GM12878 (cell line): ENCODE data around the gene B3GNT2. TPM values are rescaled to one million over a fixed set of nuclear protein-coding genes. Genes with fewer than 3 reads are reported as not detected.

Source experiments
- ATAC-seq: fragments of 200-7000 bp; cut with Tn5 transposase; 3 replicates; pipeline ENCODE4 v1.9.1; 2020; ENCODE audit warnings: mild to moderate bottlenecking, moderate library complexity
- BruUV-seq: library from RNA; stranded (reverse); fragments of 400-500 nt; replicated peaks from 2 replicates; lab custom pipeline; 2021; lab: Mats Ljungman, UMichigan
- CTCF ChIA-PET: fragments of 300-600 bp; sonication (Branson Sonifier 250); formaldehyde crosslinking; extraction: SDS; loops from one replicate; lab custom pipeline; 2021; ENCODE audit warnings: inconsistent platforms; lab: Yijun Ruan, JAX
- POLR2A ChIA-PET: fragments of 350-600 bp; formaldehyde crosslinking; extraction: SDS; loops from one replicate; lab custom pipeline; 2021; ENCODE audit warnings: inconsistent platforms; lab: Charles Lee
- RAD21 ChIA-PET: fragments of 300-600 bp; sonication (Branson Sonifier 250); formaldehyde crosslinking; loops from one replicate; lab custom pipeline; 2023; ENCODE audit warnings: antibody characterized with exemption; ENCODE audit not compliant: unreplicated experiment; lab: Charles Lee
- SMC1A ChIA-PET: fragments of 300-600 bp; sonication (Branson Sonifier 250); formaldehyde crosslinking; loops from one replicate; lab custom pipeline; 2023; ENCODE audit not compliant: unreplicated experiment, uncharacterized antibody; lab: Charles Lee
- DNase-seq: peaks from one replicate; pipeline ENCODE4 v3.0.0-alpha.2; 2011; ENCODE audit warnings: low read depth, low spot score
- FAIRE-seq: peaks from 3 replicates; lab custom pipeline; 2011; peaks lifted over from hg19 to GRCh38; lab: Jason Lieb, UNC
- H2AFZ ChIP-seq: 2 replicates; pipeline ENCODE4 v1.6.0; 2011; ENCODE audit warnings: low read depth, low read length, control low read depth; ENCODE audit not compliant: control insufficient read depth
- H3K27ac ChIP-seq: 2 replicates; pipeline ENCODE4 v1.5.1; 2011; ENCODE audit warnings: control low read depth; ENCODE audit not compliant: control insufficient read depth, insufficient read depth
- H3K27me3 ChIP-seq, 2 experiments: replicated peaks in 1 of 2; 2 replicates each; pipeline versions ENCODE4 v1.6.0 to v1.6.1; 2011; ENCODE audit warnings: low read length in 1 of 2; ENCODE audit not compliant: control insufficient read depth in 2 of 2, insufficient read depth in 2 of 2
- H3K36me3 ChIP-seq, 2 experiments: 2 replicates each; pipeline ENCODE4 v1.5.1; 2011; ENCODE audit warnings: low read length in 1 of 2; ENCODE audit not compliant: control insufficient read depth in 2 of 2, insufficient read depth in 2 of 2
- H3K4me1 ChIP-seq: 2 replicates; pipeline ENCODE4 v1.6.1; 2011; ENCODE audit warnings: mild to moderate bottlenecking, low read length, moderate library complexity, mixed read lengths; ENCODE audit not compliant: control insufficient read depth, insufficient read depth
- H3K4me2 ChIP-seq: 2 replicates; pipeline ENCODE4 v1.6.0; 2011; ENCODE audit warnings: control low read depth; ENCODE audit not compliant: control insufficient read depth, insufficient read depth
- H3K4me3 ChIP-seq: fragments of 200-600 bp; sonication (generic); 2 replicates; pipeline ENCODE4 v1.5.1; 2016
- H3K79me2 ChIP-seq: 2 replicates; pipeline ENCODE4 v1.6.0; 2011; ENCODE audit warnings: low read length; ENCODE audit not compliant: control insufficient read depth, insufficient read depth
- H3K9ac ChIP-seq: 2 replicates; pipeline ENCODE4 v1.8.0; 2011; ENCODE audit warnings: low read length, control low read depth, mixed read lengths; ENCODE audit not compliant: control insufficient read depth, insufficient read depth
- H3K9me3 ChIP-seq: replicated peaks from 3 replicates; pipeline ENCODE4 v1.5.1; 2011; ENCODE audit warnings: mild to moderate bottlenecking, low read length; ENCODE audit not compliant: control insufficient read depth, insufficient read depth
- H4K20me1 ChIP-seq: 2 replicates; pipeline ENCODE4 v1.6.0; 2011; ENCODE audit not compliant: control insufficient read depth, insufficient read depth
- BRCA1 ChIP-seq: IDR thresholded peaks from 2 replicates; pipeline ENCODE4 v1.6.1; 2011; ENCODE audit warnings: low read depth, low read length, improper control_type of control experiment
- CEBPB ChIP-seq, 2 experiments: fragments of 150-350 bp in 1 of 2; IDR thresholded peaks; 2 replicates each; pipeline ENCODE4 v1.6.1; 2012 to 2014; ENCODE audit warnings: low read depth in 2 of 2, low read length in 2 of 2, borderline replicate concordance in 1 of 2, inconsistent platforms in 1 of 2
- CHD2 ChIP-seq: IDR thresholded peaks from 2 replicates; pipeline ENCODE4 v1.6.1; 2011; ENCODE audit warnings: low read depth, low read length, improper control_type of control experiment, borderline replicate concordance
- ELK1 ChIP-seq: IDR thresholded peaks from 2 replicates; pipeline ENCODE4 v1.6.1; 2012; ENCODE audit warnings: low read depth, low read length, improper control_type of control experiment
- HDGF ChIP-seq: fragments of 450-650 bp; IDR thresholded peaks from 2 replicates; pipeline ENCODE4 v1.6.1; 2016; ENCODE audit warnings: antibody characterized with exemption
- IKZF2 ChIP-seq, 2 experiments: fragments of 450-650 bp; IDR thresholded peaks; 2 replicates each; pipeline ENCODE4 v1.6.1; 2017; ENCODE audit warnings: mild to moderate bottlenecking in 2 of 2, moderate library complexity in 2 of 2
- MEF2A ChIP-seq: IDR thresholded peaks from 2 replicates; pipeline ENCODE4 v1.6.1; 2011; ENCODE audit warnings: low read depth, mild to moderate bottlenecking, low read length, moderate library complexity; ENCODE audit not compliant: insufficient read depth
- MTA3 ChIP-seq: IDR thresholded peaks from 2 replicates; pipeline ENCODE4 v1.6.1; 2012; ENCODE audit warnings: low read length, inconsistent platforms, borderline replicate concordance
- NBN ChIP-seq: fragments of 450-650 bp; IDR thresholded peaks from 2 replicates; pipeline ENCODE4 v1.6.1; 2016
- NFXL1 ChIP-seq: fragments of 450-650 bp; IDR thresholded peaks from 2 replicates; pipeline ENCODE4 v1.6.1; 2017; ENCODE audit warnings: antibody characterized with exemption, mild to moderate bottlenecking, borderline replicate concordance
- POLR2A ChIP-seq: IDR thresholded peaks from 2 replicates; pipeline ENCODE4 v1.6.1; 2011; ENCODE audit warnings: low read depth, mild to moderate bottlenecking, low read length
- POLR2AphosphoS5 ChIP-seq: IDR thresholded peaks from 2 replicates; pipeline ENCODE4 v1.6.1; 2011; ENCODE audit warnings: mild to moderate bottlenecking, low read length, inconsistent platforms
- POU2F2 ChIP-seq: IDR thresholded peaks from 3 replicates; pipeline ENCODE4 v1.6.1; 2011; ENCODE audit warnings: low read depth, mild to moderate bottlenecking, low read length, borderline replicate concordance
- WGBS: methylation state at CpG from one replicate; pipeline ENCODE4 v1.1.6; 2016; ENCODE audit warnings: low lambda C conversion rate; ENCODE audit not compliant: insufficient replicate concordance, insufficient coverage; ENCODE audit errors: missing lambda C conversion rate; 5-methylcytosine and 5-hydroxymethylcytosine counted together
- in situ Hi-C: fragments of 300-500 bp; cut with MboI; formaldehyde crosslinking; loops from 9 replicates; pipeline ENCODE4 v1.14.3; 2018; ENCODE audit warnings: mixed read lengths
- intact Hi-C: fragments of 100-400 bp; cut with micrococcal nuclease; formaldehyde crosslinking; loops from one replicate; pipeline ENCODE4 v1.14.2; 2022; ENCODE audit not compliant: unreplicated experiment
- polyA plus RNA-seq, 11 experiments: library from polyadenylated mRNA; depleted of rRNA in 4 of 11; unstranded in 6 of 11; stranded (reverse) in 5 of 11; fragments of >200 nt; fragmentation: Nextera tagmentation in 4 of 11; fragmentation: Illumina TruSeq in 1 of 11; extraction: Ambion mirVana in 4 of 11; extraction: Trizol in 1 of 11; gene quantifications; 1 replicate in 1 of 11; 2 replicates in 10 of 11; pipeline versions ENCODE4 v1.2.1 to v1.2.3, GENCODE V29; 2011 to 2016; ENCODE audit warnings: inconsistent platforms in 2 of 11, missing spikeins in 2 of 11, low read depth in 1 of 11
- total RNA-seq, 4 experiments: library from RNA; depleted of rRNA in 3 of 4; stranded (reverse); fragments of >200 nt in 3 of 4; fragmentation: Illumina TruSeq in 1 of 4; extraction: Trizol in 1 of 4; gene quantifications; 2 replicates each; pipeline versions ENCODE4 v1.2.1 to v1.2.3, GENCODE V29; 2013 to 2021
- TF ChIP-seq, protein P1 (sequence below): IDR thresholded peaks from 2 replicates; pipeline ENCODE4 v1.6.1; 2012; ENCODE audit warnings: low read depth, low read length, improper control_type of control experiment

Gene B3GNT2
- total and polyA plus RNA-seq, 10 of the 15 experiments (the other 5 are each of a cell fraction or from before 2014, with no cell fraction given): 19.7 to 103 (median 76.3) TPM

DNA sequence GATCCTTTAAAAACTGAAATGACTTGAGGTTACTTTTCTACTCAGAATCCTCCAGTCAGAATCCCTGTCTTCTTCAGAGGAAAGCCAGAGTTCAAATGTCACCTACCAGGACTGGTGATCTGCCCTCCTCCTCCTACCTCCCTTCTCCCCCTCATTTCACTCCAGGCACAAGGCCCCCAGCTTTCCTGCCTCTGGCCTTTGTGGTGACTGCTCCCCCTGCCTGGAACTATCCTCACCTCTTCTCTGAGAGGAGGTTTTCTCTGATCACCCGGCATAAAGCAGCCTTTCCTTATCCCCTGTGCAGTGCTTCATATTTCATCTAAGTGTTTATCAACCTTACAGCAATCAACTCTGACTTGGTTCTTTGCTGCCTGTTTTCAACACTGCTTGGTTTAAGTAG lies 6.8 kb downstream of the B3GNT2 start:
- ChIA-PET RAD21 (no interaction called here), SMC1A (interaction anchor here (0.8 to 1.0 kb wide), 2 partner anchors 41 to 83 kb away, joined by 3 read pairs; no protein-coding TSS in a partner anchor), CTCF (interaction anchor here (1.9 kb wide), 1 partner anchor 13 kb away, joined by 4 read pairs; no protein-coding TSS in a partner anchor), POLR2A (interaction anchor here (1.1 kb wide), 1 partner anchor 16 kb away, joined by 3 read pairs; no protein-coding TSS in a partner anchor)
- H3K36me3 ChIP-seq: peaks cover 3 to 18% of the 10 kb centered on the region in 2 experiments
- ATAC-seq: no peak
- no peak for DNase-seq
- H3K4me2 ChIP-seq: peak overlapping the region; percentile 73
- peaks cover 47% of the 10 kb centered on the region for H4K20me1 ChIP-seq
- H3K4me3 ChIP-seq: peak overlapping the region; percentile 86
- WGBS: 95% methylated on average over 1 of the region's 1 CpG
- no peak overlapping the region for H2AFZ ChIP-seq
- FAIRE-seq: no peak
- TF ChIP-seq, protein P1, sequence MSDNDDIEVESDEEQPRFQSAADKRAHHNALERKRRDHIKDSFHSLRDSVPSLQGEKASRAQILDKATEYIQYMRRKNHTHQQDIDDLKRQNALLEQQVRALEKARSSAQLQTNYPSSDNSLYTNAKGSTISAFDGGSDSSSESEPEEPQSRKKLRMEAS: no peak
- no peak for TF ChIP-seq IKZF2 (IDR thresholded peaks at IDR 0.05)
- no peak for TF ChIP-seq NBN
- TF ChIP-seq MTA3: 0 out of 2 replicates have a peak, but pooled peaks have one; percentile 14
- H3K79me2 ChIP-seq: peaks cover 100% of the 10 kb centered on the region
- H3K27ac ChIP-seq: peak overlapping the region; percentile 89; the same call in 1 of the 2 replicates
- peak overlapping the region; percentile 94 for H3K9ac ChIP-seq
- H3K27me3 ChIP-seq: no peaks in the 10 kb centered on the region
- no TSS peak for BruUV-seq
- peaks cover 26% of the 10 kb centered on the region for H3K4me1 ChIP-seq
- no peaks in the 10 kb centered on the region for H3K9me3 ChIP-seq
- in situ Hi-C loops (loop anchor here (10.0 kb wide), 2 partner anchors 208 to 212 kb away; no protein-coding TSS in a partner anchor), intact Hi-C loops (loop anchor here (5.0 kb wide), 2 partner anchors 140 to 285 kb away; no protein-coding TSS in a partner anchor)

DNA sequence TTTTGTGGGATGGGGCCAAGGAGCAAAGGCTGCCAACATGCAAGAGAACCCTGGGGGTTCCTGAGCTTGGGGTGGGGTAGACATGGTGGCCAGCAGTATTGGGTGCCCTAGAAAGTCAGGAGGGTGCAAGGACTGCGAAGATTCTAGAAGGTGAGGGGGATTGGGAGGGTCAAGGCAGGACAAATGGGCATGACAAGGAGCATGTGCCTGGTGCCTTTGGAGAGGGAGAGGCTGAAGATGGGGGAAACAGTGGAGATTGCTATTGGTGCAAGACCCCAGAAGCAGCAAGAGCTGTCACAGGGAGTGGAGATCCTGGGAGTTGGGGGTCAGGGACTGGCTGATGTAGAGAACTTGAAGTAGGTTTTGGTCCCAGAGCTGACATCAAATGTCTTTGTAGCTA lies 7.5 kb downstream of the B3GNT2 start:
- intact Hi-C loops: loop anchor here (5.0 kb wide), 2 partner anchors 139 to 286 kb away; no protein-coding TSS in a partner anchor
- H3K4me2 ChIP-seq: peak overlapping the region; percentile 73
- H3K9me3 ChIP-seq: no peaks in the 10 kb centered on the region
- TF ChIP-seq POLR2A (peak; percentile 60; the same call in 1 of the 2 replicates), CEBPB (IDR thresholded peaks at IDR 0.05; ENCODE audit: borderline replicate concordance in 1 of 2, low read depth in 2 of 2, low read length in 2 of 2) (no peak), POU2F2 (no peak), MEF2A (no peak), CHD2 (no peak), NFXL1 (no peak), HDGF (peak; percentile 60; the same call in 1 of the 2 replicates), POLR2AphosphoS5 (peak; percentile 74), ELK1 (no peak), BRCA1 (no peak)
- in situ Hi-C loops: loop anchor here (10.0 kb wide), 2 partner anchors 209 to 211 kb away; no protein-coding TSS in a partner anchor
- CTCF ChIA-PET: interaction anchor here (0.6 to 1.9 kb wide), 3 partner anchors 12 to 204 kb away, joined by 3 to 4 read pairs (median 3); no protein-coding TSS in a partner anchor
- no peaks in the 10 kb centered on the region for H3K27me3 ChIP-seq
- RAD21 ChIA-PET: interaction anchor here (0.8 to 1.8 kb wide), 5 partner anchors 13 to 208 kb away, joined by 3 to 10 read pairs (median 4); no protein-coding TSS in a partner anchor
- 86% methylated on average over 1 of the region's 1 CpG for WGBS
- H2AFZ ChIP-seq: no peak overlapping the region
- SMC1A ChIA-PET: interaction anchor here (0.5 to 1.4 kb wide), 5 partner anchors 29 to 138 kb away, joined by 3 to 4 read pairs (median 3); no protein-coding TSS in a partner anchor
- H3K27ac ChIP-seq: no peak overlapping the region
- peaks cover 3 to 20% of the 10 kb centered on the region in 2 experiments for H3K36me3 ChIP-seq
- ATAC-seq (no peak), FAIRE-seq (no peak), DNase-seq (no peak)
- peaks cover 26% of the 10 kb centered on the region for H3K4me1 ChIP-seq
- peaks cover 100% of the 10 kb centered on the region for H3K79me2 ChIP-seq
- peaks cover 44% of the 10 kb centered on the region for H4K20me1 ChIP-seq
- peak overlapping the region; percentile 86 for H3K4me3 ChIP-seq
- POLR2A ChIA-PET: interaction anchor here (1.1 to 1.3 kb wide), 2 partner anchors 12 to 15 kb away, joined by 3 to 4 read pairs; no protein-coding TSS in a partner anchor
- BruUV-seq: no TSS peak
- H3K9ac ChIP-seq: no peak overlapping the region; the same call in 1 of the 2 replicates
